Calu3 (cell line): Measurements from ENCODE around the gene ARVCF. TPM values are rescaled to one million over a fixed set of nuclear protein-coding genes. Genes with fewer than 3 reads are reported as not detected.
A peak's percentile ranks its signal among the peaks of the same experiment; 100 is the strongest.

Experiments used
- BruUV-seq: library from RNA; stranded (reverse); fragments of 400-500 nt; replicated peaks from 2 replicates; lab custom pipeline; 2021; lab: Mats Ljungman, UMichigan
- CTCF ChIA-PET: fragments of 300-600 bp; sonication (Branson Sonifier 250); formaldehyde crosslinking; loops from one replicate; lab custom pipeline; 2022; ENCODE audit warnings: antibody characterized with exemption; lab: Charles Lee
- DNase-seq: peaks from one replicate; pipeline ENCODE4 v3.0.0; 2022
- H3K27ac Mint-ChIP-seq: one replicate; pipeline ENCODE4 v1.8.0; 2022; ENCODE audit warnings: mixed read lengths; ENCODE audit not compliant: unreplicated experiment
- H3K27me3 Mint-ChIP-seq: one replicate; pipeline ENCODE4 v1.8.0; 2022; ENCODE audit warnings: mixed read lengths; ENCODE audit not compliant: unreplicated experiment
- H3K36me3 Mint-ChIP-seq: one replicate; pipeline ENCODE4 v1.8.0; 2022; ENCODE audit warnings: mild to moderate bottlenecking, moderate library complexity, mixed read lengths; ENCODE audit not compliant: insufficient read depth, unreplicated experiment
- H3K4me1 Mint-ChIP-seq: one replicate; pipeline ENCODE4 v1.8.0; 2022; ENCODE audit warnings: mild to moderate bottlenecking, low read depth, mixed read lengths; ENCODE audit not compliant: unreplicated experiment
- H3K4me3 Mint-ChIP-seq: one replicate; pipeline ENCODE4 v1.8.0; 2022; ENCODE audit warnings: mild to moderate bottlenecking, low read depth, moderate library complexity, mixed read lengths; ENCODE audit not compliant: unreplicated experiment
- H3K9me3 Mint-ChIP-seq: one replicate; pipeline ENCODE4 v1.8.0; 2022; ENCODE audit warnings: low read depth, mixed read lengths; ENCODE audit not compliant: unreplicated experiment
- intact Hi-C: fragments of 100-400 bp; cut with micrococcal nuclease; formaldehyde crosslinking; loops from one replicate; pipeline ENCODE4 v1.10.0; 2022; ENCODE audit not compliant: unreplicated experiment
- total RNA-seq: library from RNA; stranded (reverse); gene quantifications from 2 replicates; pipeline ENCODE4 v1.2.3, GENCODE V29; 2022
- TF ChIP-seq, protein P1 (sequence below): fragments of 200-600 bp; IDR thresholded peaks from one replicate; pipeline ENCODE4 v1.8.0; 2022; ENCODE audit warnings: antibody characterized with exemption; ENCODE audit not compliant: unreplicated experiment

Gene ARVCF
- total RNA-seq, 1 experiment from 2014 or later: 19.7 TPM

DNA sequence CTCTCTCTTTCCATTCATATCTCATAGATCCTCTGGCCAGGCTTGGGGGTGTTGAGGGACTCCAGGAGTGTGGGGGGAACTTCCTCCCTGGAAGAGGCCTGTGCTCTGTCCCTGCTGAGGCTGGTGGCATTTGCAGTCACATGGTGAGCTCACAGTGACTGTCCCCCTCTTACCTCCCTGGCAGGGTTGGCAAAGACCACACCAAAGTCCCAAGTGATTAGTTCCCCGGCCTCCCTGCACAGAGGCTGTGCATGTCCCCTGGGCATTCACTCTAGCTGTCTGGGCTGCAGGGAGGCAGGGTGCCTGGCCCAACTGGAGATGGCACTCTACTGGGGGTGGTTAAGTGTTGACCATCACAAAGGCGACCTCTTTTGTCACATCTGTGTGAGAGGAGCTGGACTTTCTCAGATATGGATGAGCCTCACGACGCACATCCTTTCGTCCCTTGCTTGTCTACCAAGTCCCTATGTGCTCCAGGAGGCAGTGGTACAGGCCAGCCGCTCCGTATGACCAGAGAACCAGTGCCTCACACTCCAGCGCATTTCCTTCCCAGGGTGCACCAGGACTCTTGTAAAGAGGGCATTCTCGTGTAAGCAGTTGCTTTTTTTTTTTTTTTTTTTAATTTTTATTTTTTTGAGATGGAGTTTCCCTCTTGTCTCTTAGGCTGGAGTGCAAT lies 13.1 kb upstream of the ARVCF start:
- TF ChIP-seq, protein P1, sequence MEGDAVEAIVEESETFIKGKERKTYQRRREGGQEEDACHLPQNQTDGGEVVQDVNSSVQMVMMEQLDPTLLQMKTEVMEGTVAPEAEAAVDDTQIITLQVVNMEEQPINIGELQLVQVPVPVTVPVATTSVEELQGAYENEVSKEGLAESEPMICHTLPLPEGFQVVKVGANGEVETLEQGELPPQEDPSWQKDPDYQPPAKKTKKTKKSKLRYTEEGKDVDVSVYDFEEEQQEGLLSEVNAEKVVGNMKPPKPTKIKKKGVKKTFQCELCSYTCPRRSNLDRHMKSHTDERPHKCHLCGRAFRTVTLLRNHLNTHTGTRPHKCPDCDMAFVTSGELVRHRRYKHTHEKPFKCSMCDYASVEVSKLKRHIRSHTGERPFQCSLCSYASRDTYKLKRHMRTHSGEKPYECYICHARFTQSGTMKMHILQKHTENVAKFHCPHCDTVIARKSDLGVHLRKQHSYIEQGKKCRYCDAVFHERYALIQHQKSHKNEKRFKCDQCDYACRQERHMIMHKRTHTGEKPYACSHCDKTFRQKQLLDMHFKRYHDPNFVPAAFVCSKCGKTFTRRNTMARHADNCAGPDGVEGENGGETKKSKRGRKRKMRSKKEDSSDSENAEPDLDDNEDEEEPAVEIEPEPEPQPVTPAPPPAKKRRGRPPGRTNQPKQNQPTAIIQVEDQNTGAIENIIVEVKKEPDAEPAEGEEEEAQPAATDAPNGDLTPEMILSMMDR: no peak
- Mint-ChIP-seq H3K27me3 (no peaks in the 10 kb centered on the region), H3K9me3 (no peaks in the 10 kb centered on the region), H3K4me3 (no peak overlapping the region), H3K36me3 (peaks cover 19% of the 10 kb centered on the region), H3K4me1 (no peaks in the 10 kb centered on the region), H3K27ac (no peak overlapping the region)
- DNase-seq: no peak
- BruUV-seq: no TSS peak
- intact Hi-C loops: loop anchor here (2.0 kb wide), 1 partner anchor 59 kb away; no protein-coding TSS in a partner anchor
- CTCF ChIA-PET: no interaction called here

DNA sequence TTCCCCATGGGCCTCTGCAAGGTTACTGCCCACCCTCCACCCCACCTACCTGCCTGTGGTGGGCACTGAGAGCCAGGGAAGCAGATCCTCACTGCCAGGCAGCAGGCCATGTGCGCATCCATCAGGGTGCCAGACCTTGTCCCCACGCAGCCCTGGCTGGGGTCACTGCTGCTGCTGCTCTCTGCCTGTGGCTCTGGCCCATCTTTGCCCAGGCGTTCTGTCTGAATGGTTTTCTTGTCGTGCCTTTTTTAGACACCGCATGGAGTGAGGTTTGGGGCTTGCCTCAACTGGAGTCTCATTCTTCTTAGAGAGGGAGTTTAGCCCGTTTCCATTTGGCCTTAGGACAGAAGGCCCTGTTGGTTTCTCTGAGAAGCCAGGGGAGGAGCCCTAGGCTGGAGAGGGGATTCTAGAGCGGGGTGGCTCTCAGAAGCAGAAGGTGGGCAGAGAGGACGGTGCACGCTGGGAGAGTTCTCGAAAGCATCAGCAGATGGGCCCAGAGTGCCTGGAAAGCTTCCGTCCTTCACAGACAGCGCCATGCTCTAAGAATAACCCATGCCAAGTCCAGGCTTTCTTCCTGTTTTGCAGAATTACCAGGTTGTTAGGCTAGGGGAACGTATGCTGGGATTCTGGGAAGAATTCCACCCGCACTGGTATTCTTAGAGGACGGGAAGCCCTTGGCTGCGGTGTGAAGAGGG lies 12.4 kb upstream of the ARVCF start:
- CTCF ChIA-PET: no interaction called here
- no peaks in the 10 kb centered on the region for H3K27me3 Mint-ChIP-seq

DNA sequence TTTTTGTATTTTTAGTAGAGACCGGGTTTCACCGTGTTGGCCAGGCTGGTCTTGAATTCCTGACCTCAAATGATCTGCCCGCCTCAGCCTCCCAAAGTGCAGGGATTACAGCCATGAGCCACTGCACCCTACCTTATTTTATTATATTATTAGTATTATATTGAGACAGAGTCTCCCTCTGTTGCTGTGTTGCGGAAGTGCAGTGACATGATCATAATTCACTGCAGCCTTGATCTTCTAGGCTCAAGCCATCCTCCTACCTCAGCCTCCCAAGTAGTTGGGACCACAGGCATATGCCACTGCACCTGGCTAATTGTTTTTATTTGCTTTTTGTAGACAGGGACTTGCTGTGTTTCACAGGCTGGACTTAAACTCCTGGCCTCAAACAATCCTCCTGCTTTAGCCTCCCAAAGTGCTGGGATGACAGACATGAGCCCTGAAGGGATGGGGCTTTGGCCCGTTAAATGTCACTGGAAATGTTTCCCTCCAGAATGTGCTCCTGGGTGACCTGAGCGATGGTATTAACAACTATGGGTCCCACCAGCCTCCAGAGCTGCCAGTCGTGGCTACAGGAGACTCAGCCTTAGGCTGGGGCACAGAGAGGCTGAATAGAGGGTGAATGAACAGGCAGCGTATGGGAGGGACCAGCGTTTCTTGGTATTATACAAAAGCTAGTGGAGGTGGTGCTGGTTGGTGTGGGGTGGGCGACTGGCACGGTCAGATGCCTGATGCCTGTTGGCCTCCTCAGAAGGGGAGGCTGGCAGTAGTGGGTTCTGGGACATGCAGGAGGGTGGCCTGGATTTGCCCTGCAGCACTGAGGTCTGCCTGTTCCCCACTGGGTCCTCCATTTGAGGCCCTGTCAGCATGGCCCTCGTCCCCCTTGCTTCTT lies 11.6 kb upstream of the ARVCF start:
- no peaks in the 10 kb centered on the region for H3K27me3 Mint-ChIP-seq
- no peaks in the 10 kb centered on the region for H3K9me3 Mint-ChIP-seq
- H3K4me3 Mint-ChIP-seq: no peak overlapping the region
- CTCF ChIA-PET: interaction anchor here (0.5 to 1.5 kb wide), 2 partner anchors 16 to 58 kb away, joined by 3 read pairs; no protein-coding TSS in a partner anchor
- H3K36me3 Mint-ChIP-seq: peaks cover 22% of the 10 kb centered on the region
- no peak overlapping the region for H3K27ac Mint-ChIP-seq
- BruUV-seq: no TSS peak
- intact Hi-C loops: loop anchor here (2.0 kb wide), 1 partner anchor 57 kb away; no protein-coding TSS in a partner anchor
- TF ChIP-seq, protein P1: peak; percentile 25
- H3K4me1 Mint-ChIP-seq: no peaks in the 10 kb centered on the region
- peak; percentile 30 for DNase-seq

More for the DNA sequence above, 12.4 kb upstream of the ARVCF start:
- peaks cover 19% of the 10 kb centered on the region for H3K36me3 Mint-ChIP-seq
- intact Hi-C loops: loop anchor here (2.0 kb wide), 1 partner anchor 58 kb away; no protein-coding TSS in a partner anchor
- BruUV-seq: no TSS peak
- TF ChIP-seq, protein P1: no peak
- H3K4me1 Mint-ChIP-seq: no peaks in the 10 kb centered on the region
- no peak for DNase-seq
- no peak overlapping the region for H3K27ac Mint-ChIP-seq
- no peak overlapping the region for H3K4me3 Mint-ChIP-seq
- no peaks in the 10 kb centered on the region for H3K9me3 Mint-ChIP-seq

GRCh38 chr22:20026996-20027601 lies 10.5 kb upstream of the ARVCF start:
- no TSS peak for BruUV-seq
- Mint-ChIP-seq H3K36me3 (peaks cover 18% of the 10 kb centered on the region), H3K27me3 (no peaks in the 10 kb centered on the region), H3K9me3 (no peaks in the 10 kb centered on the region), H3K27ac (no peak overlapping the region), H3K4me1 (peaks cover 7% of the 10 kb centered on the region), H3K4me3 (no peak overlapping the region)
- TF ChIP-seq, protein P1: no peak
- no peak for DNase-seq
- CTCF ChIA-PET: interaction anchor here (1.1 to 1.5 kb wide), 2 partner anchors 14 to 57 kb away, joined by 3 read pairs; no protein-coding TSS in a partner anchor
- intact Hi-C loops: no loop called here
